Effector memory CD8-positive, alpha-beta T cell (primary cell): ENCODE data around the gene REC8.
A peak's percentile ranks its signal among the peaks of the same experiment; 100 is the strongest.

ENCODE experiments used
- ATAC-seq: fragments of 150-1000 bp; cut with Tn5 transposase; replicated peaks from 2 replicates; pipeline ENCODE4 v1.10.0; 2021; ENCODE audit warnings: mild to moderate bottlenecking, moderate library complexity
- DNase-seq, 3 experiments: peaks; one replicate each; pipeline ENCODE4 v3.0.0; 2021
- H3K27ac Mint-ChIP-seq, 2 donors: one replicate each; pipeline ENCODE4 v1.8.0; 2022; ENCODE audit warnings: mild to moderate bottlenecking in 2 of 2, mixed read lengths in 2 of 2, moderate library complexity in 2 of 2
- H3K27me3 Mint-ChIP-seq, 2 donors: one replicate each; pipeline ENCODE4 v1.8.0; 2022; ENCODE audit warnings: mixed read lengths in 2 of 2
- H3K36me3 Mint-ChIP-seq: one replicate; pipeline ENCODE4 v1.8.0; 2022; ENCODE audit warnings: mild to moderate bottlenecking, moderate library complexity, mixed read lengths; ENCODE audit not compliant: insufficient read depth
- H3K4me1 Mint-ChIP-seq, 2 donors: one replicate each; pipeline ENCODE4 v1.8.0; 2022; ENCODE audit warnings: low read depth in 2 of 2, mixed read lengths in 2 of 2
- H3K4me3 Mint-ChIP-seq, 2 donors: one replicate each; pipeline ENCODE4 v1.8.0; 2022; ENCODE audit warnings: mild to moderate bottlenecking in 2 of 2, mixed read lengths in 2 of 2, moderate library complexity in 2 of 2
- H3K9me3 Mint-ChIP-seq, 2 donors: one replicate each; pipeline ENCODE4 v1.8.0; 2022; ENCODE audit warnings: mixed read lengths in 2 of 2

The REC8 gene

GRCh38 chr14:24145219-24145618 is 26.7 kb upstream of the REC8 start:
- peak overlapping the region in 1 of 2 donors; percentile 95 for H3K27ac Mint-ChIP-seq
- peaks cover 43 to 46% of the 10 kb centered on the region in 2 donors for H3K4me1 Mint-ChIP-seq
- no peak for ATAC-seq
- H3K36me3 Mint-ChIP-seq, result peaks cover 32% of the 10 kb centered on the region
- DNase-seq, result no peak
- no peaks in the 10 kb centered on the region for H3K27me3 Mint-ChIP-seq
- peak overlapping the region; percentile 97 to 98 for H3K4me3 Mint-ChIP-seq
- H3K9me3 Mint-ChIP-seq, result no peaks in the 10 kb centered on the region

GRCh38 chr14:24145690-24146452 is 26.0 kb upstream of the REC8 start:
- Mint-ChIP-seq H3K4me3 (peak overlapping the region; percentile 97 to 98), H3K9me3 (no peaks in the 10 kb centered on the region), H3K27ac (peak overlapping the region; percentile 89 to 95), H3K36me3 (peaks cover 32% of the 10 kb centered on the region), H3K4me1 (peaks cover 41 to 43% of the 10 kb centered on the region in 2 donors), H3K27me3 (no peaks in the 10 kb centered on the region)
- ATAC-seq (no peak), DNase-seq (no peak)

DNA sequence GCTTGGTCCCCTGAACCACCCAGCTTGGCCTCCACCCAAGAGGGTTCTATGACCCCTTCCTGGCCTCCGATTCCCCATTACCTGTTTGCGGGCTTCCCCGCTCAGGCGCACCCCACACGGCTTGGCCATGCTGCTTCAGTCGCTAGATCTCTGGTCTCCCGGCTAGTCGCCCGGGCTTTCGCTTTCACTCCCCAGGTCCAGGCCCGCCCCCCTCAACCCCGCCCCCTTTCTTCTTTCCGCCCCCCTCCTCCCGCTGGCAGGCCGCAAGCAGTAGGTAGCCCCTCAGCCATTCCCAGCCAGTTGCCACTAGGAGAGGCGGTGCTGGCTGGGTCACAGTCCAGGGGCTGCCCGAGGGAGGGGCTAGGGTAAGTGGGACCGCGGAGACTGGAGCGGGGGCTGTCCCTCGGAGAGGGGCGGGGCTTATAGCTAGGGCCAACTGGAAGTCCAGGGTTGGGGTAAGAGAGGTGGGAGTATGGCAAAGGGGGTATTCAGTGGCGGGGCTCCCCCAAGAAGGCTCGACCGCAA is 25.4 kb upstream of the REC8 start, which contains the start of gene PSME2:
PSME2 (minus strand) TSS at position 158 of the 525 bp plus-strand sequence; CDS start at position 129, 29 bp downstream.
- ATAC-seq, result peak; percentile 55
- H3K9me3 Mint-ChIP-seq, result no peaks in the 10 kb centered on the region
- H3K27me3 Mint-ChIP-seq, result no peaks in the 10 kb centered on the region
- H3K36me3 Mint-ChIP-seq, result peaks cover 35% of the 10 kb centered on the region
- DNase-seq, result peak; percentile 79 to 84 (median 80)
- peak within 1 kb of the TSS; percentile 97 to 98 for H3K4me3 Mint-ChIP-seq
- peak within 1 kb of the TSS; percentile 89 to 95 for H3K27ac Mint-ChIP-seq
- peaks cover 40 to 42% of the 10 kb centered on the region in 2 donors for H3K4me1 Mint-ChIP-seq

DNA sequence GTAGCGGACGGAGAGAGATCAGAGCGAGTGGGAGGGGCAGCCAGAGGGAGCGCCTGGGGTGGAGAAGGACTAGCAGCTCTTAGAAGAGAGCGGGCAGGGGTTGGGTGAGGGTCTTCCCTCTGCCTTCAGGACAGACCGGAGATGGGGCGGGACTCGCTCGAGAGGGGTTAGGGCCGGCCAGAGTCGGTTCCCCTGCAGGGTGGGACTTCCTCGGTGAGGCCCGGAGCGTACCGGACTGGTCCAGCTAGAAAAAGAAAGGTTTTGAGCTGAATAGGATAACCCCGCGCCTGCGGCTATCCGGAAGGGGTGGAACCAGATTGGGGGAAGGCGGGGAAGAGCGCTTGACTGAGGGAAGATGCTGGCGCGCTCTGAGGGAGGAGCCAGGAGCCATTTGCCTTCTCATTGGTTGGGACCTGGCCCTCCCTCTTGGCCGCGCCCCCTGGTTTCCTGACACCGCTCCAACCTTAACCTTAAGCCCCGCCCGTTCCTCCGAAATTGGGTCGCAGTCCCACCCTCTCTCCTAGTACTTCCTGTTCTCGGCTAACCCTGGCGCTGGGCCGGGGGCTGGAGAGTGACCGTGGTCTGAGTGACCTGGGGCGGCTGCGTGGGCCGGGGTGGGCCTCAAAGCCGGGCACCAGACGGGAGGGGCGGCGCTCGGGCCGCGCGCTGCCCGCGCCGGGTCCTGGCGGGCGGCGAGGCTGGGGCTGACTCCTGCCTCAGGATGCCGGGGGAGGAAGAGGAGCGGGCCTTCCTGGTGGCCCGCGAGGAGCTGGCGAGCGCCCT is 24.7 kb upstream of the REC8 start, which contains the start of gene RNF31:
RNF31 (plus strand) TSS at position 521 of the 783 bp plus-strand sequence; CDS start at position 722, 201 bp downstream.
- H3K4me1 Mint-ChIP-seq, result peaks cover 37 to 38% of the 10 kb centered on the region in 2 donors
- no peaks in the 10 kb centered on the region for H3K27me3 Mint-ChIP-seq
- H3K27ac Mint-ChIP-seq, result peak within 1 kb of the TSS; percentile 89 to 95
- H3K9me3 Mint-ChIP-seq, result no peaks in the 10 kb centered on the region
- H3K36me3 Mint-ChIP-seq, result peaks cover 36% of the 10 kb centered on the region
- peak within 1 kb of the TSS; percentile 97 to 98 for H3K4me3 Mint-ChIP-seq
- ATAC-seq, result peak; percentile 86
- DNase-seq, result peak; percentile 94 to 97 (median 95)

DNA sequence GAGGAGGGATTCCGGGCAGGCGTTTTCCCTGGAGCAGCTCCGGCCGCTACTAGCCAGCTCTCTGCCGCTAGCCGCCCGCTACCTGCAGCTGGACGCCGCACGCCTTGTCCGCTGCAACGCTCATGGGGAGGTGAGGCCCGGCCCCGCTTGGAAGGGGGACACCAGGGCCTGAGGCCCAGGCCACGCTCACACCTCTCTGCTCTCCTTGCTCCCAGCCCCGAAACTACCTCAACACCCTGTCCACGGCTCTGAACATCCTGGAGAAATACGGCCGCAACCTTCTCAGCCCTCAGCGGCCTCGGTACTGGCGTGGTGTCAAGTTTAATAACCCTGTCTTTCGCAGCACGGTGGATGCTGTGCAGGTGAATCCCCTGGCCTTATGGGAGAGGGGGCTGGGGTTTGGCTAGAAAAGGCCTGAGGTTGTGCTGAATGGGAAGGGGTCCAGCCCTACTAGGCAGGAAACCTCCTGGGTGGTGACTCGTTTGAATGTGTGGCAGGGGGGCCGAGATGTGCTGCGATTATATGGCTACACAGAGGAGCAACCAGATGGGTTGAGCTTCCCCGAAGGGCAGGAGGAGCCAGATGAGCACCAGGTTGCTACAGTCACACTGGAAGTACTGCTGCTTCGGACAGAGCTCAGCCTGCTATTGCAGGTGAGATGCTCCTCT is 24.0 kb upstream of the REC8 start:
- ATAC-seq, result no peak
- H3K36me3 Mint-ChIP-seq, result peaks cover 44% of the 10 kb centered on the region
- H3K4me3 Mint-ChIP-seq, result peak overlapping the region; percentile 97 to 98
- no peaks in the 10 kb centered on the region for H3K27me3 Mint-ChIP-seq
- peak overlapping the region; percentile 87 to 95 for H3K27ac Mint-ChIP-seq
- no peaks in the 10 kb centered on the region for H3K9me3 Mint-ChIP-seq
- peak in 1 of 3 experiments; percentile 5 for DNase-seq
- H3K4me1 Mint-ChIP-seq, result peaks cover 34 to 37% of the 10 kb centered on the region in 2 donors

GRCh38 chr14:24149302-24149969 is 22.4 kb upstream of the REC8 start:
- peak overlapping the region in 1 of 2 donors; percentile 46 for H3K27ac Mint-ChIP-seq
- peaks cover 53% of the 10 kb centered on the region for H3K36me3 Mint-ChIP-seq
- H3K4me3 Mint-ChIP-seq, result peak overlapping the region; percentile 97 to 98
- no peaks in the 10 kb centered on the region for H3K27me3 Mint-ChIP-seq
- no peaks in the 10 kb centered on the region for H3K9me3 Mint-ChIP-seq
- peaks cover 30 to 32% of the 10 kb centered on the region in 2 donors for H3K4me1 Mint-ChIP-seq
- no peak for DNase-seq
- ATAC-seq, result no peak

DNA sequence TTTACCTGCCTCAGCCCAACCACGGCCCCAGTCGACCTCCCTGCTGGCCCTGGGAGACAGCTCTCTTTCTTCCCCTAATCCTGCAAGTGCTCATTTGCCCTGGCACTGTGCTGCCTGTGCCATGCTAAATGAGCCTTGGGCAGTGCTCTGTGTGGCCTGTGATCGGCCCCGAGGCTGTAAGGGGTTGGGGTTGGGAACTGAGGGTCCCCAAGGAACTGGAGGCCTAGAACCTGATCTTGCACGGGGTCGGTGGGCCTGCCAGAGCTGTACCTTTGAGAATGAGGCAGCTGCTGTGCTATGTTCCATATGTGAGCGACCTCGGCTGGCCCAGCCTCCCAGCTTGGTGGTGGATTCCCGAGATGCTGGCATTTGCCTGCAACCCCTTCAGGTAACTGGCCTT is 21.8 kb upstream of the REC8 start:
- H3K4me1 Mint-ChIP-seq, result peaks cover 28 to 30% of the 10 kb centered on the region in 2 donors
- H3K9me3 Mint-ChIP-seq, result no peaks in the 10 kb centered on the region
- H3K27me3 Mint-ChIP-seq, result no peaks in the 10 kb centered on the region
- DNase-seq, result no peak
- no peak for ATAC-seq
- H3K36me3 Mint-ChIP-seq, result peaks cover 54% of the 10 kb centered on the region
- H3K4me3 Mint-ChIP-seq, result no peak overlapping the region
- no peak overlapping the region for H3K27ac Mint-ChIP-seq

- DNase-seq (no peak), ATAC-seq (no peak)
- Mint-ChIP-seq H3K4me1 (peaks cover 23 to 26% of the 10 kb centered on the region in 2 donors), H3K27ac (peak overlapping the region; percentile 25 to 73), H3K36me3 (peaks cover 55% of the 10 kb centered on the region), H3K27me3 (no peaks in the 10 kb centered on the region), H3K9me3 (no peaks in the 10 kb centered on the region), H3K4me3 (no peak overlapping the region)
These were observed 21.3 kb upstream of the REC8 start for GRCh38 chr14:24150567-24150966.

DNA sequence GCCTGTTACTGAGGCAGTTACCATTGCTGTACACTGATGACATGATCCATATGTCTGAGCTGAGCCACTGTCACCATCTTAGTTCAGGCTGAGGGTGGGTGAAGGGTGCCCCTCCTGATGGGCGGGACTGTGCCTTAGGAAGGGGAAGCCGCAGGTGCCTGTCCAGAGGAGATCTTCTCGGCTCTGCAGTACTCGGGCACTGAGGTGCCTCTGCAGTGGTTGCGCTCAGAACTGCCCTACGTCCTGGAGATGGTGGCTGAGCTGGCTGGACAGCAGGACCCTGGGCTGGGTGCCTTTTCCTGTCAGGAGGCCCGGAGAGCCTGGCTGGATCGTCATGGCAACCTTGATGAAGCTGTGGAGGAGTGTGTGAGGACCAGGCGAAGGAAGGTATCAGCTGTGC is 20.9 kb upstream of the REC8 start:
- Mint-ChIP-seq H3K27ac (peak overlapping the region in 1 of 2 donors; percentile 73), H3K4me3 (no peak overlapping the region), H3K9me3 (no peaks in the 10 kb centered on the region), H3K4me1 (peaks cover 19 to 22% of the 10 kb centered on the region in 2 donors), H3K27me3 (no peaks in the 10 kb centered on the region), H3K36me3 (peaks cover 59% of the 10 kb centered on the region)
- DNase-seq (no peak), ATAC-seq (no peak)

DNA sequence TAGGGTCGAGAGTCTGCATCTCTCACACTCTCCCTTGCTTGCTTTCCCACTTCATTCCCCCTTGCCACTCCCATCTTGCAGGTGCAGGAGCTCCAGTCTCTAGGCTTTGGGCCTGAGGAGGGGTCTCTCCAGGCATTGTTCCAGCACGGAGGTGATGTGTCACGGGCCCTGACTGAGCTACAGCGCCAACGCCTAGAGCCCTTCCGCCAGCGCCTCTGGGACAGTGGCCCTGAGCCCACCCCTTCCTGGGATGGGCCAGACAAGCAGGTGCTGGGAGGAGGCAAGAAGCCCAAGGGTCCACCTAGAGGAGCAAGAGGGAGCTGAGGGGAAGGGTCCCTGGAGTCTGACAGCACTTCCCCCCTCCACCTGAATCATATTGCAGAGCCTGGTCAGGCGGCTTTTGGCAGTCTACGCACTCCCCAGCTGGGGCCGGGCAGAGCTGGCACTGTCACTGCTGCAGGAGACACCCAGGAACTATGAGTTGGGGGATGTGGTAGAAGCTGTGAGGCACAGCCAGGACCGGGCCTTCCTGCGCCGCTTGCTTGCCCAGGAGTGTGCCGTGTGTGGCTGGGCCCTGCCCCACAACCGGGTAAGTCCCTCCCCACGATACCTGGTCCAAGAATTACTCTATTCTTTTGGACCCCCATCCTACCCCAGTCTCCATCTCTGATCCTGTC is 20.3 kb upstream of the REC8 start:
- Mint-ChIP-seq H3K4me3 (no peak overlapping the region), H3K4me1 (peaks cover 19% of the 10 kb centered on the region in 2 donors), H3K36me3 (peaks cover 63% of the 10 kb centered on the region), H3K9me3 (no peaks in the 10 kb centered on the region), H3K27me3 (no peaks in the 10 kb centered on the region), H3K27ac (no peak overlapping the region)
- no peak for DNase-seq
- ATAC-seq, result no peak

DNA sequence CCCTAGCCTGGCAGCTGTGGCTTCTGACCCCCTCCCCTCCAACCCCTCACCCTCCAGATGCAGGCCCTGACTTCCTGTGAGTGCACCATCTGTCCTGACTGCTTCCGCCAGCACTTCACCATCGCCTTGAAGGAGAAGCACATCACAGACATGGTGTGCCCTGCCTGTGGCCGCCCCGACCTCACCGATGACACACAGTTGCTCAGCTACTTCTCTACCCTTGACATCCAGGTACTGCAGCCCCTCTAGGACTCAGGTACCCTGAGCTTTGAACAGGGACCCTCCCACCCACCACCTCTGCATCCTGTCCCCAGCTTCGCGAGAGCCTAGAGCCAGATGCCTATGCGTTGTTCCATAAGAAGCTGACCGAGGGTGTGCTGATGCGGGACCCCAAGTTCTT is 16.8 kb upstream of the REC8 start:
- Mint-ChIP-seq H3K4me1 (peaks cover 0 to 5% of the 10 kb centered on the region in 2 donors), H3K27ac (peak overlapping the region in 1 of 2 donors; percentile 78), H3K9me3 (no peaks in the 10 kb centered on the region), H3K36me3 (peaks cover 91% of the 10 kb centered on the region), H3K4me3 (no peak overlapping the region), H3K27me3 (no peaks in the 10 kb centered on the region)
- ATAC-seq (no peak), DNase-seq (no peak)

GRCh38 chr14:24156840-24157239 is 15.0 kb upstream of the REC8 start:
- peaks cover 10% of the 10 kb centered on the region in 2 donors for H3K4me1 Mint-ChIP-seq
- H3K27me3 Mint-ChIP-seq, result no peaks in the 10 kb centered on the region
- no peak overlapping the region for H3K27ac Mint-ChIP-seq
- no peak overlapping the region for H3K4me3 Mint-ChIP-seq
- H3K9me3 Mint-ChIP-seq, result no peaks in the 10 kb centered on the region
- H3K36me3 Mint-ChIP-seq, result peaks cover 93% of the 10 kb centered on the region
- ATAC-seq, result no peak
- no peak for DNase-seq
